GM12878 (cell line): ENCODE results near the gene CES3. TPM values are rescaled to one million over a fixed set of nuclear protein-coding genes. Genes with fewer than 3 reads are reported as not detected.

Experiments
- ATAC-seq: fragments of 200-7000 bp; cut with Tn5 transposase; 3 replicates; pipeline ENCODE4 v1.9.1; 2020; ENCODE audit warnings: mild to moderate bottlenecking, moderate library complexity
- BruUV-seq: library from RNA; stranded (reverse); fragments of 400-500 nt; replicated peaks from 2 replicates; lab custom pipeline; 2021; lab: Mats Ljungman, UMichigan
- CTCF ChIA-PET: fragments of 300-600 bp; sonication (Branson Sonifier 250); formaldehyde crosslinking; extraction: SDS; loops from one replicate; lab custom pipeline; 2021; ENCODE audit warnings: inconsistent platforms; lab: Yijun Ruan, JAX
- POLR2A ChIA-PET: fragments of 350-600 bp; formaldehyde crosslinking; extraction: SDS; loops from one replicate; lab custom pipeline; 2021; ENCODE audit warnings: inconsistent platforms; lab: Charles Lee
- RAD21 ChIA-PET: fragments of 300-600 bp; sonication (Branson Sonifier 250); formaldehyde crosslinking; loops from one replicate; lab custom pipeline; 2023; ENCODE audit warnings: antibody characterized with exemption; ENCODE audit not compliant: unreplicated experiment; lab: Charles Lee
- SMC1A ChIA-PET: fragments of 300-600 bp; sonication (Branson Sonifier 250); formaldehyde crosslinking; loops from one replicate; lab custom pipeline; 2023; ENCODE audit not compliant: unreplicated experiment, uncharacterized antibody; lab: Charles Lee
- DNase-seq: peaks from one replicate; pipeline ENCODE4 v3.0.0-alpha.2; 2011; ENCODE audit warnings: low read depth, low spot score
- FAIRE-seq: peaks from 3 replicates; lab custom pipeline; 2011; peaks lifted over from hg19 to GRCh38; lab: Jason Lieb, UNC
- H2AFZ ChIP-seq: 2 replicates; pipeline ENCODE4 v1.6.0; 2011; ENCODE audit warnings: low read depth, low read length, control low read depth; ENCODE audit not compliant: control insufficient read depth
- H3K27ac ChIP-seq: 2 replicates; pipeline ENCODE4 v1.5.1; 2011; ENCODE audit warnings: control low read depth; ENCODE audit not compliant: control insufficient read depth, insufficient read depth
- H3K27me3 ChIP-seq, 2 experiments: replicated peaks in 1 of 2; 2 replicates each; pipeline versions ENCODE4 v1.6.0 to v1.6.1; 2011; ENCODE audit warnings: low read length in 1 of 2; ENCODE audit not compliant: control insufficient read depth in 2 of 2, insufficient read depth in 2 of 2
- H3K36me3 ChIP-seq, 2 experiments: 2 replicates each; pipeline ENCODE4 v1.5.1; 2011; ENCODE audit warnings: low read length in 1 of 2; ENCODE audit not compliant: control insufficient read depth in 2 of 2, insufficient read depth in 2 of 2
- H3K4me1 ChIP-seq: 2 replicates; pipeline ENCODE4 v1.6.1; 2011; ENCODE audit warnings: mild to moderate bottlenecking, low read length, moderate library complexity, mixed read lengths; ENCODE audit not compliant: control insufficient read depth, insufficient read depth
- H3K4me2 ChIP-seq: 2 replicates; pipeline ENCODE4 v1.6.0; 2011; ENCODE audit warnings: control low read depth; ENCODE audit not compliant: control insufficient read depth, insufficient read depth
- H3K4me3 ChIP-seq: fragments of 200-600 bp; sonication (generic); 2 replicates; pipeline ENCODE4 v1.5.1; 2016
- H3K79me2 ChIP-seq: 2 replicates; pipeline ENCODE4 v1.6.0; 2011; ENCODE audit warnings: low read length; ENCODE audit not compliant: control insufficient read depth, insufficient read depth
- H3K9ac ChIP-seq: 2 replicates; pipeline ENCODE4 v1.8.0; 2011; ENCODE audit warnings: low read length, control low read depth, mixed read lengths; ENCODE audit not compliant: control insufficient read depth, insufficient read depth
- H3K9me3 ChIP-seq: replicated peaks from 3 replicates; pipeline ENCODE4 v1.5.1; 2011; ENCODE audit warnings: mild to moderate bottlenecking, low read length; ENCODE audit not compliant: control insufficient read depth, insufficient read depth
- H4K20me1 ChIP-seq: 2 replicates; pipeline ENCODE4 v1.6.0; 2011; ENCODE audit not compliant: control insufficient read depth, insufficient read depth
- BACH1 ChIP-seq: fragments of 450-650 bp; IDR thresholded peaks from 2 replicates; pipeline ENCODE4 v1.6.1; 2017; ENCODE audit warnings: mild to moderate bottlenecking, borderline replicate concordance
- CBX5 ChIP-seq: sonication (generic); IDR thresholded peaks from 2 replicates; pipeline ENCODE4 v1.6.1; 2016; ENCODE audit warnings: low read depth, moderate library complexity, mild to moderate bottlenecking, inconsistent platforms
- CREM ChIP-seq: IDR thresholded peaks from 2 replicates; pipeline ENCODE4 v1.6.1; 2014; ENCODE audit warnings: antibody characterized with exemption, low read depth
- JUNB ChIP-seq: IDR thresholded peaks from 2 replicates; pipeline ENCODE4 v1.6.1; 2016; ENCODE audit warnings: antibody characterized with exemption, mild to moderate bottlenecking
- POLR2A ChIP-seq: IDR thresholded peaks from 2 replicates; pipeline ENCODE4 v1.6.1; 2011; ENCODE audit warnings: low read depth, mild to moderate bottlenecking, low read length
- POLR2AphosphoS2 ChIP-seq: IDR thresholded peaks from 2 replicates; pipeline ENCODE4 v1.6.1; 2011; ENCODE audit warnings: low read depth, mild to moderate bottlenecking, low read length, improper control_type of control experiment, moderate library complexity
- SMAD1 ChIP-seq: fragments of 450-650 bp; IDR thresholded peaks from 2 replicates; pipeline ENCODE4 v1.6.1; 2018; ENCODE audit warnings: mild to moderate bottlenecking, low read depth; ENCODE audit not compliant: partially characterized antibody
- TCF7 ChIP-seq: IDR thresholded peaks from 2 replicates; pipeline ENCODE4 v1.6.1; 2014; ENCODE audit warnings: antibody characterized with exemption, borderline replicate concordance
- WGBS: methylation state at CpG from one replicate; pipeline ENCODE4 v1.1.6; 2016; ENCODE audit warnings: low lambda C conversion rate; ENCODE audit not compliant: insufficient replicate concordance, insufficient coverage; ENCODE audit errors: missing lambda C conversion rate; 5-methylcytosine and 5-hydroxymethylcytosine counted together
- in situ Hi-C: fragments of 300-500 bp; cut with MboI; formaldehyde crosslinking; loops from 9 replicates; pipeline ENCODE4 v1.14.3; 2018; ENCODE audit warnings: mixed read lengths
- intact Hi-C: fragments of 100-400 bp; cut with micrococcal nuclease; formaldehyde crosslinking; loops from one replicate; pipeline ENCODE4 v1.14.2; 2022; ENCODE audit not compliant: unreplicated experiment
- polyA plus RNA-seq, 11 experiments: library from polyadenylated mRNA; depleted of rRNA in 4 of 11; unstranded in 6 of 11; stranded (reverse) in 5 of 11; fragments of >200 nt; fragmentation: Nextera tagmentation in 4 of 11; fragmentation: Illumina TruSeq in 1 of 11; extraction: Ambion mirVana in 4 of 11; extraction: Trizol in 1 of 11; gene quantifications; 1 replicate in 1 of 11; 2 replicates in 10 of 11; pipeline versions ENCODE4 v1.2.1 to v1.2.3, GENCODE V29; 2011 to 2016; ENCODE audit warnings: inconsistent platforms in 2 of 11, missing spikeins in 2 of 11, low read depth in 1 of 11
- total RNA-seq, 4 experiments: library from RNA; depleted of rRNA in 3 of 4; stranded (reverse); fragments of >200 nt in 3 of 4; fragmentation: Illumina TruSeq in 1 of 4; extraction: Trizol in 1 of 4; gene quantifications; 2 replicates each; pipeline versions ENCODE4 v1.2.1 to v1.2.3, GENCODE V29; 2013 to 2021
- TF ChIP-seq, protein P1 (sequence below): IDR thresholded peaks from 2 replicates; pipeline ENCODE4 v1.6.1; 2012; ENCODE audit warnings: low read depth, low read length, improper control_type of control experiment
- TF ChIP-seq, protein P2 (sequence below): IDR thresholded peaks from 2 replicates; pipeline ENCODE4 v1.6.1; 2012; ENCODE audit warnings: low read length, inconsistent platforms

CES3 gene
- total and polyA plus RNA-seq, 10 of the 15 experiments (the other 5 are each of a cell fraction or from before 2014, with no cell fraction given): 0.09 to 3.1 (median 0.76) TPM

DNA sequence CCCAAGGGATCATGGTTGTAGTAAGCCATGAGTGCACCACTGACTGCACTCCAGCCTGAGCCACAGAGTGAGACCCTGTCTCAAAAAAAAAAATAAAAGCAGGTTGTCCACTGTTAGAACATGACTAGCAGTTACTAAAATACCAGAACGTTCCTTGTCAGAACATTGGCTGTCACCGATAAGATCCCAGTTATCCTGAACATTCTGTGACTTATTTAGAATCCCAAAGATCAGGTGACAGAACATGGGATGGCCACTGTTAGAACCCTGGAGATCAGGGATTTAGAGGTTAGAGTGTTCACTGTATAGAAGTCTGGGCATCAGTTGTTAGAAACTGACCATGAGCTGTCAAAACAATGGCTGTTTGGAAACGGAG is 35.9 kb downstream of the CES3 start (continued):
- TF ChIP-seq TCF7: no peak

GRCh38 chr16:67000384-67001351 is 39.6 kb downstream of the CES3 start:
- ChIA-PET RAD21 (no interaction called here), POLR2A (no interaction called here), SMC1A (no interaction called here), CTCF (no interaction called here)
- Histone ChIP-seq H3K9ac (no peak overlapping the region), H2AFZ (peak overlapping the region; percentile 87), H3K36me3 (no peaks in the 10 kb centered on the region), H3K9me3 (no peaks in the 10 kb centered on the region), H3K4me3 (peak overlapping the region; percentile 68; the same call in 1 of the 2 replicates), H3K4me1 (no peaks in the 10 kb centered on the region; the same call in 1 of the 2 replicates), H4K20me1 (no peaks in the 10 kb centered on the region), H3K4me2 (peak overlapping the region; percentile 88), H3K79me2 (no peaks in the 10 kb centered on the region), H3K27ac (no peak overlapping the region), H3K27me3 (peaks cover 0 to 1% of the 10 kb centered on the region in 2 experiments; a peak in 3 of 4 replicates)
- intact Hi-C loops: no loop called here
- DNase-seq: no peak
- peak; percentile 42 for ATAC-seq
- BruUV-seq: no TSS peak
- in situ Hi-C loops: no loop called here
- 13% methylated on average over 62 of the region's 89 CpGs for WGBS
- TF ChIP-seq BACH1 (no peak), CREM (0 out of 2 replicates have a peak, but pooled peaks have one; percentile 17)
- no peak for FAIRE-seq

DNA sequence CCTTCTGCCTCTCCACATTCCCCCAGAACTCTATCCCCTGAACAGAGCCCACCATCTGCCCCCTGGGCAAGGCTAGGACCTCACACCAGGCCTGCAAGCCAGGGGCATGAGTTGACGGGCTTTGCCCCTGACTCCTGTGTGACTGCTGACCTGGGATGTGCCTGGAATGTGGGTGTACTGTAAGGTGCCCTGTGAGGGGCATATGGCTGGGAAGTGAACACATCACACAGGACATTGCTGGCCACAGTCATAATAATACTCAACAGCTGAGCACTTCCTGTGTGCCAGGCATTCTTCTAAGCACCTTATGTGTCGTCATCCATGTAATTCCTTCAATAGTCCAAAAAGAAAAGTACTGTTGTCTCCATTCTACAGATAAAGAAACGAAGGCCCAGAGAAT is 40.7 kb downstream of the CES3 start:
- no peak for DNase-seq
- H4K20me1 ChIP-seq: no peaks in the 10 kb centered on the region
- H2AFZ ChIP-seq: no peak overlapping the region
- H3K79me2 ChIP-seq: no peaks in the 10 kb centered on the region
- ATAC-seq: no peak
- SMC1A ChIA-PET: no interaction called here
- no peaks in the 10 kb centered on the region for H3K9me3 ChIP-seq
- FAIRE-seq: no peak
- intact Hi-C loops (no loop called here), in situ Hi-C loops (no loop called here)
- H3K4me2 ChIP-seq: no peak overlapping the region
- RAD21 ChIA-PET: no interaction called here
- H3K4me3 ChIP-seq: no peak overlapping the region
- H3K27ac ChIP-seq: no peak overlapping the region
- POLR2A ChIA-PET: interaction anchor here (0.9 kb wide), 1 partner anchor 219 kb away, joined by 3 read pairs; no protein-coding TSS in a partner anchor
- CTCF ChIA-PET: no interaction called here
- H3K27me3 ChIP-seq: peaks cover 0 to 1% of the 10 kb centered on the region in 2 experiments; a peak in 3 of 4 replicates
- no peaks in the 10 kb centered on the region for H3K36me3 ChIP-seq
- BruUV-seq: no TSS peak
- 43% methylated on average over 3 of the region's 3 CpGs for WGBS
- no peak overlapping the region for H3K9ac ChIP-seq
- no peaks in the 10 kb centered on the region; the same call in 1 of the 2 replicates for H3K4me1 ChIP-seq
- TF ChIP-seq JUNB (no peak), SMAD1 (no peak), POLR2AphosphoS2 (no peak), CBX5 (no peak), POLR2A (no peak)
- TF ChIP-seq, protein P1, sequence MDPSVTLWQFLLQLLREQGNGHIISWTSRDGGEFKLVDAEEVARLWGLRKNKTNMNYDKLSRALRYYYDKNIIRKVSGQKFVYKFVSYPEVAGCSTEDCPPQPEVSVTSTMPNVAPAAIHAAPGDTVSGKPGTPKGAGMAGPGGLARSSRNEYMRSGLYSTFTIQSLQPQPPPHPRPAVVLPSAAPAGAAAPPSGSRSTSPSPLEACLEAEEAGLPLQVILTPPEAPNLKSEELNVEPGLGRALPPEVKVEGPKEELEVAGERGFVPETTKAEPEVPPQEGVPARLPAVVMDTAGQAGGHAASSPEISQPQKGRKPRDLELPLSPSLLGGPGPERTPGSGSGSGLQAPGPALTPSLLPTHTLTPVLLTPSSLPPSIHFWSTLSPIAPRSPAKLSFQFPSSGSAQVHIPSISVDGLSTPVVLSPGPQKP: no peak
- TF ChIP-seq, protein P2, sequence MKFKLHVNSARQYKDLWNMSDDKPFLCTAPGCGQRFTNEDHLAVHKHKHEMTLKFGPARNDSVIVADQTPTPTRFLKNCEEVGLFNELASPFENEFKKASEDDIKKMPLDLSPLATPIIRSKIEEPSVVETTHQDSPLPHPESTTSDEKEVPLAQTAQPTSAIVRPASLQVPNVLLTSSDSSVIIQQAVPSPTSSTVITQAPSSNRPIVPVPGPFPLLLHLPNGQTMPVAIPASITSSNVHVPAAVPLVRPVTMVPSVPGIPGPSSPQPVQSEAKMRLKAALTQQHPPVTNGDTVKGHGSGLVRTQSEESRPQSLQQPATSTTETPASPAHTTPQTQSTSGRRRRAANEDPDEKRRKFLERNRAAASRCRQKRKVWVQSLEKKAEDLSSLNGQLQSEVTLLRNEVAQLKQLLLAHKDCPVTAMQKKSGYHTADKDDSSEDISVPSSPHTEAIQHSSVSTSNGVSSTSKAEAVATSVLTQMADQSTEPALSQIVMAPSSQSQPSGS: no peak
